IMR-90 (cell line): ENCODE data around the gene GUCY1A2. TPM values are rescaled to one million over a fixed set of nuclear protein-coding genes. Genes with fewer than 3 reads are reported as not detected.

Experiments used
- ATAC-seq: fragments of 200-7000 bp; cut with Tn5 transposase; 2 replicates; pipeline ENCODE4 v1.9.1; 2020; ENCODE audit warnings: low read depth, mild to moderate bottlenecking, moderate library complexity
- BruUV-seq: library from RNA; stranded (reverse); fragments of 400-500 nt; replicated peaks from 2 replicates; lab custom pipeline; 2021; lab: Mats Ljungman, UMichigan
- CTCF ChIA-PET: fragments of 300-600 bp; formaldehyde crosslinking; extraction: SDS; loops from one replicate; lab custom pipeline; 2021; ENCODE audit warnings: antibody characterized with exemption; lab: Yijun Ruan, JAX
- POLR2A ChIA-PET: fragments of 300-600 bp; sonication (Branson Sonifier 250); formaldehyde crosslinking; loops from one replicate; lab custom pipeline; 2022; ENCODE audit warnings: antibody characterized with exemption; ENCODE audit not compliant: unreplicated experiment; lab: Charles Lee
- DNase-seq: peaks from one replicate; pipeline ENCODE4 v3.0.0; 2013
- H2AFZ ChIP-seq: replicated peaks from 2 replicates; pipeline ENCODE3; 2013; ENCODE audit warnings: low read length, mild to moderate bottlenecking; ENCODE audit not compliant: poor library complexity
- H2AK5ac ChIP-seq: 2 replicates; pipeline ENCODE4 v1.6.1; 2013; ENCODE audit warnings: low read depth, low read length, inconsistent platforms
- H2AK9ac ChIP-seq: replicated peaks from 2 replicates; pipeline ENCODE3; 2013; ENCODE audit warnings: mild to moderate bottlenecking, low read depth, low read length, moderate library complexity; ENCODE audit not compliant: poor library complexity
- H2BK120ac ChIP-seq: 2 replicates; pipeline ENCODE4 v1.6.1; 2013; ENCODE audit warnings: low read depth, low read length, inconsistent platforms
- H2BK15ac ChIP-seq: 3 replicates; pipeline ENCODE4 v1.6.1; 2013; ENCODE audit warnings: low read depth, low read length, inconsistent platforms
- H2BK20ac ChIP-seq: 2 replicates; pipeline ENCODE4 v1.6.1; 2013; ENCODE audit warnings: low read depth, mild to moderate bottlenecking, inconsistent platforms, low read length, moderate library complexity
- H2BK5ac ChIP-seq: 2 replicates; pipeline ENCODE4 v1.6.1; 2013; ENCODE audit warnings: mild to moderate bottlenecking, low read depth, low read length, inconsistent platforms; ENCODE audit not compliant: poor library complexity, severe bottlenecking
- H3K14ac ChIP-seq: replicated peaks from 2 replicates; pipeline ENCODE4 v1.6.1; 2013; ENCODE audit warnings: low read depth, low read length, inconsistent platforms
- H3K18ac ChIP-seq: 2 replicates; pipeline ENCODE4 v1.6.1; 2013; ENCODE audit warnings: low read depth, low read length, control low read depth
- H3K23ac ChIP-seq: 2 replicates; pipeline ENCODE4 v1.6.1; 2013; ENCODE audit warnings: low read depth, low read length, inconsistent platforms
- H3K27ac ChIP-seq: 2 replicates; pipeline ENCODE4 v1.5.1; 2013; ENCODE audit warnings: mild to moderate bottlenecking, control low read depth, low read length; ENCODE audit not compliant: insufficient read depth
- H3K27me3 ChIP-seq: 2 replicates; pipeline ENCODE4 v1.6.1; 2013; ENCODE audit warnings: low read length; ENCODE audit not compliant: control insufficient read depth, insufficient read depth
- H3K36me3 ChIP-seq: 2 replicates; pipeline ENCODE4 v1.6.1; 2013; ENCODE audit warnings: low read length, mixed read lengths; ENCODE audit not compliant: control insufficient read depth, insufficient read depth
- H3K4ac ChIP-seq: 2 replicates; pipeline ENCODE4 v1.6.1; 2013; ENCODE audit warnings: low read depth, low read length, inconsistent platforms
- H3K4me1 ChIP-seq: 2 replicates; pipeline ENCODE4 v1.6.1; 2013; ENCODE audit warnings: low read length, mixed read lengths; ENCODE audit not compliant: control insufficient read depth, insufficient read depth
- H3K4me2 ChIP-seq: 2 replicates; pipeline ENCODE4 v1.6.1; 2013; ENCODE audit warnings: low read depth, mild to moderate bottlenecking, control low read depth, low read length, moderate library complexity
- H3K4me3 ChIP-seq: 2 replicates; pipeline ENCODE4 v1.5.1; 2013; ENCODE audit warnings: low read depth, mild to moderate bottlenecking, control low read depth, low read length, moderate library complexity; ENCODE audit not compliant: insufficient read depth
- H3K56ac ChIP-seq: 2 replicates; pipeline ENCODE4 v1.6.1; 2013; ENCODE audit warnings: low read length, inconsistent platforms; ENCODE audit not compliant: insufficient read depth; ENCODE audit errors: extremely low read depth
- H3K79me1 ChIP-seq, 2 experiments: 2 replicates each; pipeline ENCODE4 v1.6.1; 2013; ENCODE audit warnings: low read length in 2 of 2, inconsistent platforms in 1 of 2, low read depth in 1 of 2
- H3K9ac ChIP-seq: 2 replicates; pipeline ENCODE4 v1.6.1; 2013; ENCODE audit warnings: low read depth, low read length, control low read depth
- H3K9me1 ChIP-seq: 2 replicates; pipeline ENCODE4 v1.6.1; 2013; ENCODE audit warnings: low read length, inconsistent platforms; ENCODE audit not compliant: insufficient read depth
- H3K9me3 ChIP-seq: 2 replicates; pipeline ENCODE4 v1.6.1; 2013; ENCODE audit warnings: low read length; ENCODE audit not compliant: control insufficient read depth, insufficient read depth
- H4K20me1 ChIP-seq: 2 replicates; pipeline ENCODE4 v1.6.1; 2013; ENCODE audit warnings: low read length, inconsistent platforms; ENCODE audit not compliant: insufficient read depth
- H4K5ac ChIP-seq: 2 replicates; pipeline ENCODE4 v1.6.1; 2013; ENCODE audit warnings: mild to moderate bottlenecking, low read depth, low read length, control low read depth
- H4K8ac ChIP-seq, 2 experiments: 2 replicates each; pipeline ENCODE4 v1.6.1; 2013; ENCODE audit warnings: low read depth in 2 of 2, low read length in 2 of 2, control low read depth in 1 of 2, inconsistent platforms in 1 of 2
- H4K91ac ChIP-seq: 2 replicates; pipeline ENCODE4 v1.6.1; 2013; ENCODE audit warnings: low read depth, low read length, inconsistent platforms; ENCODE audit not compliant: insufficient read depth
- BHLHE40 ChIP-seq: fragments of 150-350 bp; IDR thresholded peaks from 2 replicates; pipeline ENCODE4 v1.6.1; 2016; ENCODE audit warnings: mild to moderate bottlenecking, low read depth, low read length
- CEBPB ChIP-seq: IDR thresholded peaks from 2 replicates; pipeline ENCODE4 v1.6.1; 2012; ENCODE audit warnings: low read depth, low read length, improper control_type of control experiment
- CHD1 ChIP-seq: IDR thresholded peaks from 2 replicates; pipeline ENCODE4 v1.6.1; 2012; ENCODE audit warnings: low read depth, low read length, improper control_type of control experiment
- FOS ChIP-seq: fragments of 150-350 bp; IDR thresholded peaks from 2 replicates; pipeline ENCODE4 v1.6.1; 2016; ENCODE audit warnings: low read depth, low read length
- MAFK ChIP-seq: IDR thresholded peaks from 2 replicates; pipeline ENCODE4 v1.6.1; 2012; ENCODE audit warnings: low read depth, low read length, improper control_type of control experiment
- MAZ ChIP-seq: IDR thresholded peaks from 2 replicates; pipeline ENCODE4 v1.6.1; 2012; ENCODE audit warnings: low read depth, mild to moderate bottlenecking, low read length, improper control_type of control experiment, moderate library complexity, borderline replicate concordance
- MXI1 ChIP-seq: IDR thresholded peaks from 2 replicates; pipeline ENCODE4 v1.6.1; 2012; ENCODE audit warnings: low read depth, mild to moderate bottlenecking, low read length, moderate library complexity, borderline replicate concordance
- POLR2A ChIP-seq: IDR thresholded peaks from 2 replicates; pipeline ENCODE4 v1.6.1; 2012; ENCODE audit warnings: mild to moderate bottlenecking, low read depth, low read length
- RAD21 ChIP-seq: IDR thresholded peaks from 2 replicates; pipeline ENCODE4 v1.6.1; 2012; ENCODE audit warnings: low read length, improper control_type of control experiment
- RCOR1 ChIP-seq: IDR thresholded peaks from 2 replicates; pipeline ENCODE4 v1.6.1; 2012; ENCODE audit warnings: mild to moderate bottlenecking, low read length, improper control_type of control experiment; ENCODE audit not compliant: insufficient replicate concordance
- RFX5 ChIP-seq: IDR thresholded peaks from 2 replicates; pipeline ENCODE4 v1.8.0; 2012; ENCODE audit warnings: low read depth, mild to moderate bottlenecking, low read length, moderate library complexity
- SMC3 ChIP-seq: fragments of 150-350 bp; IDR thresholded peaks from 2 replicates; pipeline ENCODE4 v1.6.1; 2016; ENCODE audit warnings: low read depth, mild to moderate bottlenecking, antibody characterized with exemption, low read length, moderate library complexity
- WGBS, 2 experiments: methylation state at CpG; one replicate each; pipeline versions ENCODE4 v1.1.5 to v1.1.7; 2013; ENCODE audit warnings: missing lambda C conversion rate in 2 of 2; ENCODE audit not compliant: insufficient read length in 1 of 2; ENCODE audit errors: extremely low coverage in 2 of 2; 5-methylcytosine and 5-hydroxymethylcytosine counted together
- dilution Hi-C: fragments of 300-500 bp; cut with HindIII; formaldehyde crosslinking; loops from one replicate; pipeline ENCODE4 v1.14.3; 2018; ENCODE audit warnings: low sequenced_read_pairs; ENCODE audit not compliant: unreplicated experiment
- in situ Hi-C: fragments of 300-500 bp; cut with MboI; formaldehyde crosslinking; loops from 3 replicates; pipeline ENCODE4 v1.14.3; 2019; ENCODE audit warnings: low sequenced_read_pairs, inconsistent platforms, mixed read lengths
- intact Hi-C: fragments of 100-400 bp; cut with micrococcal nuclease; formaldehyde crosslinking; loops from 2 replicates; pipeline ENCODE4 v1.10.0; 2022
- polyA plus RNA-seq, 3 experiments: library from polyadenylated mRNA; depleted of rRNA; stranded (reverse); fragments of >200 nt; gene quantifications; 2 replicates each; pipeline ENCODE4 v1.2.3, GENCODE V29; 2012; ENCODE audit warnings: low replicate concordance in 1 of 3
- total RNA-seq: library from RNA; depleted of rRNA; stranded (reverse); fragments of >200 nt; gene quantifications from 2 replicates; pipeline ENCODE4 v1.2.3, GENCODE V29; 2012
- TF ChIP-seq, protein P1 (sequence below): fragments of 150-350 bp; IDR thresholded peaks from 2 replicates; pipeline ENCODE4 v1.6.1; 2016; ENCODE audit warnings: low read depth, mild to moderate bottlenecking, low read length, moderate library complexity, borderline replicate concordance
- TF ChIP-seq, protein P2 (sequence below): fragments of 150-350 bp; IDR thresholded peaks from 2 replicates; pipeline ENCODE4 v1.6.1; 2017; ENCODE audit warnings: mild to moderate bottlenecking, antibody characterized with exemption, low read length, low read depth

GUCY1A2 gene
- total and polyA plus RNA-seq, 2 of the 4 experiments (the other 2 are of a cell fraction) = under 0.01 to 0.03 TPM

DNA sequence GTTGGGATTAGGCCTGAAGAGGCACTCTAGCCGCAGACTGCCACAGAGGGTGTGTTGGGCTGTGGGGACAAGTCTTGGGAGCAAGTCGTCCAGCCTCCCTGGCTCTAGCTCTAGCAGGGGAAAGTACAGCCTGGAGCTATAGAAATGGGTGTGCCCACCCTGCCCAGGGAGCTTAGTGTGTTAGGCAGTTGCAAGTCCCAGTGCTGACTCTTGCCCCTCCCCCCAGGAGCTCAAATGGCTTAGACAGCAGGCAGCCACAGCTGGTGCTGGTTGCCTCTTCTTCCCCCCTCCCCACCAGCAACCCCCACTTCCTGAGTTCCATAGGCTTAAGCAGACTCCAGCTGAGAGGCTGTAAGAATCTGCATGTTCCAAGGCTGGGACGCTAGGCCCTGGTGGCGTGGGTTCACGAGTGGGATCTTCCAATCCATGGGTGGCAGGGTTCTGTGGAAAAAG is 61.2 kb downstream of the GUCY1A2 start:
- no peak overlapping the region for H3K4me2 ChIP-seq
- no peak overlapping the region for H2BK20ac ChIP-seq
- ATAC-seq = no peak
- 0 out of 2 replicates have a peak, but pooled peaks cover 2% of the 10 kb centered on the region for H3K9me3 ChIP-seq
- H3K79me1 ChIP-seq = no peaks in the 10 kb centered on the region
- intact Hi-C loops (no loop called here), dilution Hi-C loops (no loop called here), in situ Hi-C loops (no loop called here)
- no peak overlapping the region for H2BK120ac ChIP-seq
- H3K9ac ChIP-seq = no peak overlapping the region
- POLR2A ChIA-PET = no interaction called here
- no peaks in the 10 kb centered on the region for H4K20me1 ChIP-seq
- no peaks in the 10 kb centered on the region for H3K36me3 ChIP-seq
- no peak overlapping the region for H4K91ac ChIP-seq
- no peak overlapping the region for H3K4ac ChIP-seq
- no peak overlapping the region for H3K14ac ChIP-seq
- no TSS peak for BruUV-seq
- H4K5ac ChIP-seq = no peak overlapping the region
- no peak overlapping the region for H3K27ac ChIP-seq
- no peak for DNase-seq
- no peak overlapping the region for H4K8ac ChIP-seq
- no peak overlapping the region for H3K23ac ChIP-seq
- WGBS, 2 experiments = no CpG with 5 or more reads among the region's 5 CpGs
- peaks cover 2% of the 10 kb centered on the region; the same call in 1 of the 2 replicates for H3K9me1 ChIP-seq
- no peaks in the 10 kb centered on the region; the same call in 1 of the 2 replicates for H3K4me1 ChIP-seq
- H3K56ac ChIP-seq = no peak overlapping the region
- H2AK9ac ChIP-seq = no peak overlapping the region
- H3K27me3 ChIP-seq = no peaks in the 10 kb centered on the region
- H3K18ac ChIP-seq = no peak overlapping the region
- H2AFZ ChIP-seq = no peak overlapping the region
- no peak overlapping the region for H3K4me3 ChIP-seq
- H2BK5ac ChIP-seq = no peak overlapping the region
- H2BK15ac ChIP-seq = no peak overlapping the region
- CTCF ChIA-PET = interaction anchor here (0.6 to 1.9 kb wide), 2 partner anchors 8 to 27 kb away, joined by 4 read pairs; no protein-coding TSS in a partner anchor
- no peak for TF ChIP-seq POLR2A
- TF ChIP-seq CEBPB = no peak
- no peak for TF ChIP-seq RAD21
- TF ChIP-seq MAZ = no peak
- no peak for TF ChIP-seq BHLHE40
- TF ChIP-seq SMC3 = no peak
- no peak for TF ChIP-seq FOS
- no peak for TF ChIP-seq MAFK
- TF ChIP-seq MXI1 = no peak
- TF ChIP-seq, protein P1, sequence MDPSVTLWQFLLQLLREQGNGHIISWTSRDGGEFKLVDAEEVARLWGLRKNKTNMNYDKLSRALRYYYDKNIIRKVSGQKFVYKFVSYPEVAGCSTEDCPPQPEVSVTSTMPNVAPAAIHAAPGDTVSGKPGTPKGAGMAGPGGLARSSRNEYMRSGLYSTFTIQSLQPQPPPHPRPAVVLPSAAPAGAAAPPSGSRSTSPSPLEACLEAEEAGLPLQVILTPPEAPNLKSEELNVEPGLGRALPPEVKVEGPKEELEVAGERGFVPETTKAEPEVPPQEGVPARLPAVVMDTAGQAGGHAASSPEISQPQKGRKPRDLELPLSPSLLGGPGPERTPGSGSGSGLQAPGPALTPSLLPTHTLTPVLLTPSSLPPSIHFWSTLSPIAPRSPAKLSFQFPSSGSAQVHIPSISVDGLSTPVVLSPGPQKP = no peak
- TF ChIP-seq CHD1 = no peak
- TF ChIP-seq RFX5 = no peak
- TF ChIP-seq, protein P2, sequence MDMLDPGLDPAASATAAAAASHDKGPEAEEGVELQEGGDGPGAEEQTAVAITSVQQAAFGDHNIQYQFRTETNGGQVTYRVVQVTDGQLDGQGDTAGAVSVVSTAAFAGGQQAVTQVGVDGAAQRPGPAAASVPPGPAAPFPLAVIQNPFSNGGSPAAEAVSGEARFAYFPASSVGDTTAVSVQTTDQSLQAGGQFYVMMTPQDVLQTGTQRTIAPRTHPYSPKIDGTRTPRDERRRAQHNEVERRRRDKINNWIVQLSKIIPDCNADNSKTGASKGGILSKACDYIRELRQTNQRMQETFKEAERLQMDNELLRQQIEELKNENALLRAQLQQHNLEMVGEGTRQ = no peak
- TF ChIP-seq RCOR1 = no peak
- no peak overlapping the region for H2AK5ac ChIP-seq
